ENCODE results near the gene SERP2.
"Not testable (repeated sequence)": the region's sequence is repeated elsewhere in the genome, so short reads cannot be mapped to it uniquely, and the experiment has no call there.

The SERP2 gene

DNA sequence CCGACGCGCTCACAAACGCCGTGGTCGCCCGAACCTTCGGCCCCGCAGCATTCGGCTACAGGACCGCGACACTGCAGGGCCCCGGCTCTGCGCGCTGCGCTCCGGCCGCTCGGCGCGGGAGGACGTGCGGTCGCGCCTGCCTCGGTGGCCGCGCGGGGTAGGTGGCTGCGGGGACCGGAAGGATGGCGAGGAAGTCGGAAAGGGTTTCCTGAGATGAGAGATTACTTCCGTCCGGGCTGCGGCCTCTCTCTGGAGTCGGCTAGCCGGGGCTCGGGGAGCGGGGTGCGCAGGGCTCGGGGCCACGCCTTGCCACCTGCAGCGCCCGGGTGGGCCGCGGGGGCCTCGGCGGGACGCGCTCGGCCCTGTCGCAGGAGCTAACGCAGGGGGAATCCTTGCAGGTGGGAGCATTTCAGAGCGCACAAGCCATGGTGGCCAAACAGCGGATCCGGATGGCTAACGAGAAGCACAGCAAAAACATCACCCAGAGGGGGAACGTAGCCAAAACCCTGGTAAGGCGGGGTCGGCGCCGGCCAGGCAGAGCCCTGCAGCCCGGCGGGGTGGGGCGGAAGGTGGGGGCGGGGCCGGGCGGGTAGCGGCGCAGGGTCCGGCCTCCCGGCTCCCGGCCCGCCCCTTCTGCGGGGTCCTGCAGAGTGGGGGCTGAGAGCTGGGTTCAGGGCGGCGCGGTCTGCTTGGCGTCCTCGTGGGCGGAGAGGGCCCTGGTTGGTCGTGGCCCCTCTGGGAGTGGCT, at the start of gene SERP2:
SERP2 (plus strand) TSS at position 224 of the 747 bp plus-strand sequence; CDS start at position 426, 202 bp downstream.
- DNase-seq (ENCODE audit: low read depth in 3 of 3, low spot score in 1 of 3) = no peak

- DNase-seq (ENCODE audit: low read depth in 3 of 3, low spot score in 1 of 3) = no peak
Measured at GRCh38 chr13:44326961-44327360, 46.7 kb upstream of the SERP2 start.

DNA sequence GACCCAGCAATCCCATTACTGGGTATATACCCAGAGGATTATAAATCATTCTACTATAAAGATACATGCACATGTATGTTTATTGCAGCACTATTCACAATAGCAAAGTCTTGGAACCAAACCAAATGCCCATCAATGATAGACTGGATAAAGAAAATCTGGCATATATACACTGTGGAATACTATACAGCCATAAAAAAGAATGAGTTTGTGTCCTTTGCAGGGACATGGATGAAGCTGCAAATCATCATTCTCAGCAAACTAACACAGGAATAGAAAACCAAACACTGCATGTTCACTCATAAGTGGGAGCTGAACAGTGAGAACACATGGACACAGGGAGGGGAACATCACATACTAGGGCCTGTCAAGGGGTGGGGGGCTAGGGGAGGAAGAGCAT, 44.6 kb upstream of the SERP2 start:
- not testable (repeated sequence) for DNase-seq (ENCODE audit: low read depth in 3 of 3, low spot score in 1 of 3)

GRCh38 chr13:44329909-44330545, 43.6 kb upstream of the SERP2 start:
- no peak for DNase-seq (ENCODE audit: low read depth in 3 of 3, low spot score in 1 of 3)

DNA sequence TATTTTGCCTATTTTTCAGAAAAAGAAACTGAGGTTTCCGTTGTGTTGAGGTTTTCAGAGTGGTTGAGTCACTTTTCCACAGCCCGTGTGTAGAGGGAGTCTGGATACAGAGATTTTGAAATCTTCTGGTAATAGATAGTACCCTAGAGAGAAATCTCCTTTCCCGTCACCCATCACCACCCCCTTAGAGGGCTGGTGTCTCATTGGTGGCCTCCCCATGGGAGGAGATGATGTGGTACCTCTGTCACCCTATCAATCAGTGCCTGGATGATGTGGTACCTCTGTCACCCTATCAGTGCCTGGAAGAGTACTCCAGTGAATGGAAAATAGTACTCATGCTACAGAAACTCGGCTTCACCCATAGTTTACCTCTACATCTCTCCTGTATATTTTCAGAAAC, 42.2 kb upstream of the SERP2 start:
- DNase-seq (ENCODE audit: low read depth in 3 of 3, low spot score in 1 of 3) = no peak

GRCh38 chr13:44331912-44332851, 41.4 kb upstream of the SERP2 start:
- DNase-seq (ENCODE audit: low read depth in 3 of 3, low spot score in 1 of 3) = no peak

- no peak for DNase-seq (ENCODE audit: low read depth in 3 of 3, low spot score in 1 of 3)
Measured at GRCh38 chr13:44333950-44334655, 39.5 kb upstream of the SERP2 start.

DNA sequence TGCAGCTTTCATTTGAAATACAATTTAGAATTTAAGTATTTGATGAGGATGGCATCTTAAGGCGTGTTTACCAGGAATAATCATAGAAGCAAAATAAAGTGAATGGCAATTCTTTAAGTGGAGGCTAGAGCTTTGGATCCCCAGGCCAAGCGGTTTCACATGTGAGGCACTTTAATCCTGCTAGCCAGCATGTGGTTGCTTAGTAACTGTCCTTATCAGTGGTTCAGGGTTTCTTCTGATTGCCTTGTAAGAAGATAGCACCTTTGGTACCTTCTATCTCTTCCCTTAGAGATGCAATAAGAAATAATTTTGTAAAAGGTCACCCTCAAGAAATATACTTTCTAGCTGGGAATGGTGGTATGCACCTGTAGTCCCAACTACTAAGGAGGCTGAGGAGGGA, 38.9 kb upstream of the SERP2 start:
- DNase-seq (ENCODE audit: low read depth in 3 of 3, low spot score in 1 of 3) = no peak

GRCh38 chr13:44336934-44337333, 36.7 kb upstream of the SERP2 start:
- DNase-seq (ENCODE audit: low read depth in 3 of 3, low spot score in 1 of 3) = no peak

DNA sequence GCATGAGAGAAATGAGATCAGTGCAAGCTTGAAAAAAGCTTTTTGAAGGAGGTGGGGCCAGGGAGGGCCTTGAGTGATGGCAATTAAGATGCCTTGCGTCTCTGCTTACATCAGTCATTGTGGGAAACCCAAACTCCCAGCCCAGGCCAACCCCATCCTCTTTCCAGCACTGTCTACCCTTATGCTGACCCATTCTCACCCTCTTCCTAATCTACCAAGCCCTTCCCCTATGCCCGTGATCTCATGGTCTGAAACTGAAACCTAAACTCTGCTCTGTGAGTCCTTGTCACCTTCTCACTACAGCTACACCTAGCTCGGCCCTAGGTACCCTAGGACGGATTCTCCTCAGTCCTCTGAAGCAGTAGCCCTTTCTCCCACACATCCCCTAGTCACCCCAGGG, 36.0 kb upstream of the SERP2 start:
- DNase-seq (ENCODE audit: low read depth in 3 of 3, low spot score in 1 of 3) = no peak

DNA sequence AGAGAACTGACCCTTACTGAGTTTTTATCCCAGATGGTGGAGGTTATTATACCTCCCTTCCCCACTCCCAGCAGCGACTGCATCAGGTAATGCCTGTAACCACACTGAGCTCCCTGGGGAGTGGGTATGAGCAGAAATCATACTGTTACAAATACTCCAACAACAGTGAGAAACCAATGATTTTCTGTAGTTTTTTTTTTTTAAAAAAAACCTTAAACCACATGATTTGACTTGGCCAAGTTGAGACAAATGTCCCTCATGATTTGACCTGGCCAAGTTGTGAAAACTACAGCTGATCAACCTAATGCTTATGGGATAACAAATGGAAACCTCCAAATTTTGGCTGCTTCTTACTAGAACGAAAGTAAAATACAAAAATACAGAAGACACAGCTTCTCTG, 33.1 kb upstream of the SERP2 start:
- no peak for DNase-seq (ENCODE audit: low read depth in 3 of 3, low spot score in 1 of 3)

DNA sequence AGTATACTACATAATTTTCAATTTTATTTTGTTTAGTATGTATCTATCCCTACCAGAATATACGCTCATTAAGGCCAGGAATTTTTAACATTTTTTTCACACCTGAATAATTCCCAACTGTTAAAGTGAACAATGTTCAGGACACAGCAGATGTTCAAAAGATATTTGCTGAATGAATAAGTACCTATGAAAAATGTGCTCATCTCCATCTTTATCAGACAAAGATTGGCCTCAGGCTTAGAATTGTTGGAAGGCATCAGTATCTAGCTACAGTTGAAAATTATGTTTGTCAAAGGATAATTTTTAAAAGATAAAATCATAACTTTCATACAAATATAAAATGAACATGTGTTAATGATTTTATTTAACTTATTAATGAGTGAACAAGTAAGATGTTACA, 30.9 kb upstream of the SERP2 start:
- DNase-seq (ENCODE audit: low read depth in 3 of 3, low spot score in 1 of 3) = no peak

- DNase-seq (ENCODE audit: low read depth in 3 of 3, low spot score in 1 of 3) = no peak
Measured at GRCh38 chr13:44346534-44346933, 27.1 kb upstream of the SERP2 start.

GRCh38 chr13:44347301-44347700, 26.3 kb upstream of the SERP2 start:
- DNase-seq (ENCODE audit: low read depth in 3 of 3, low spot score in 1 of 3) = no peak

- no peak for DNase-seq (ENCODE audit: low read depth in 3 of 3, low spot score in 1 of 3)
Measured at GRCh38 chr13:44347949-44348348, 25.7 kb upstream of the SERP2 start.

DNA sequence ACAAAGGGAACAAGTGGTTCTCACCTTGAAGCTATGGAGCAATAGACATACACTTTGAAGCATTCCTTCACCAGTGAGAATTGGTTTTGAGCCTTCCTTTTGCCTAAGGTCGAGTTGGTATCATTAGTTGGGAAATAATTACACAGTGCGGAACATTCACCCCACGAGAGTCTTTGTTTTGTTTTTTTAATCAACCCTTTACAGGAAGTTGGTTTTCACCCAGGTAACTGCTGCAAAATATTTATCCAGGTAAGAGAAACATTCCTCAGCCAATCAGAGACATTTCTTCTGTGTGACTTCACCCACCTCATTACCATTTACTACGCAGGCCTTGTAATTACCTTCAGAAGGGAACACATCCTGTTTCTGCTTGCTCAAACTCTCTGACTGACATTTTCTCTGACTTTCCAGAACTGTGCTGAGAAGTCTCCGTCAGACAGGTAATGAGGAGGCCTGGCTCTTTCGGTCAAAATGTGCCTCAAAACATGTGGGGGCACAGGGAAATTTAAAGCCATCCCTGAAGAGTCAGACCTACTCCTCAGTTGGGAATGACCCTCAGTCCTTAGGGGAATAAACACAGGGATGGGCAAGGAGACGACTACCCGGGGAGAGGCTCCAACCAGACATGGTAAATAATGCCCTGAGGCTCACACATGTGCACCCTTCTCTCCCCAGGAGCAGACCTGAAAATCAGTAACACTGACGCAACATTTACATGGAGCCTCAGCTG, 22.7 kb upstream of the SERP2 start:
- no peak for DNase-seq (ENCODE audit: low read depth in 3 of 3, low spot score in 1 of 3)

DNA sequence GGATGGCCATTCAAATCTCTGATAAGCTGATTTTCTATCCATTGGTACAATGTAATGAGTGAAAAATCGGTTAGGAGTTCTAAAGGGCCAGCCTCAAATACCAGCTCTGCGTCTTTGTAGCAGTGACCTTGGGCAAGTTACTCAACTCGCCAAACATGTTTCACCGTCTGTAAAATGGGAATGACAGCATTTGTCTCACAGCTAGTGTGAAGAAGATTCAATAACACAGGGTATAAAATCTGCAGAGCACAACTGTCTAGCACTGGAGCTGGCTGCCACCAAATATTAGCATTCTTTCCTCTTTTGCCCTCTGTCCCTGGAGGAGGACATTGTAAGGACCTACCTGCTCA, 22.1 kb upstream of the SERP2 start:
- DNase-seq (ENCODE audit: low read depth in 3 of 3, low spot score in 1 of 3) = no peak

DNA sequence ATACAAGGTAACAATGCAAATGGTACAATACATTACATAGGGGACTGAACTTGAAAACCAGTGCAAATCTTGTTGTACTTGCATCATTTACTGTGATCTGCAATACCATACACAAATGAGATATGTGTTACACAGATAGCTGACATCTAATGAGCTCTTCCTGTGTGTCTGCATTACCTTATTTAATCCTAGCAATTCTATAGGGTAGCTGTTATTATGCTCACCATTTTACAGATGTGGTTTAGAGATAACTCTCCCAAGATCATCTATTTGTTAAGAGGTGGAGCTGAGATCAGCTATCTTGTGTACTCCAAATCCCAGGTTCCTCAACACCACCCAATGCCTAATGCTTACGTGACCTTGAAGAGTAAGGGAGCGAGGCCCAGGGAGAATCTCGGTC, 21.4 kb upstream of the SERP2 start:
- DNase-seq (ENCODE audit: low read depth in 3 of 3, low spot score in 1 of 3) = no peak

GRCh38 chr13:44352671-44353070, 21.0 kb upstream of the SERP2 start:
- DNase-seq (ENCODE audit: low read depth in 3 of 3, low spot score in 1 of 3) = no peak

- no peak for DNase-seq (ENCODE audit: low read depth in 3 of 3, low spot score in 1 of 3)
Measured at GRCh38 chr13:44354331-44354730, 19.3 kb upstream of the SERP2 start.

DNA sequence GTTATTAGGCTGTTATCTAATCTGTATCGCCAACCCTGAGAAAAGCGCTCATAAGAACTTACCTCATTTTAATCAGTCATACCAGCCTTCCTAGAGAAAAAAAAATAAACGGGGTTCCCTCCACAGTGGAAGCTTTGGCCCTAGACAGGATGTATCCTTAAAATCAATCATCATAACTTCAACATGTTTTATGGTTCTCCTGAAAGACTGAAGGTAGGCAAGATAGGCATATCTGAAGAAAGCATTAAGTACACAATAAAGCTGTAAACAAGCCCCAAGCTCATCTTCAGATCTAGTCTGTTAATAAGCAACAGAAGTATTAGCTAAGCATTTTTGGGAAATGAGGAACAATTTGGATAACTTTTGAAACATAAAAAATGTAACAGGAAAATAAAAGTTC, 18.7 kb upstream of the SERP2 start:
- no peak for DNase-seq (ENCODE audit: low read depth in 3 of 3, low spot score in 1 of 3)

Measured in stimulated activated CD4-positive, alpha-beta T cell treated with anti-CD3 and anti-CD28 coated beads, TNF-alpha, amount 100 ng/mL, for 1 hour (primary cell).